ENCODE results near the gene ZNF700.
"Not testable (repeated sequence)": the region's sequence is repeated elsewhere in the genome, so short reads cannot be mapped to it uniquely, and the experiment has no call there.

The ZNF700 gene

GRCh38 chr19:11941361-11941887 is 16.5 kb downstream of the ZNF700 start:
- not testable (repeated sequence) for DNase-seq (ENCODE audit: low read depth)

- no peak for DNase-seq (ENCODE audit: low read depth)
Measured at GRCh38 chr19:11942008-11942842, 17.3 kb downstream of the ZNF700 start.

- no peak for DNase-seq (ENCODE audit: low read depth)
Measured at GRCh38 chr19:11942843-11943108, 17.9 kb downstream of the ZNF700 start.

GRCh38 chr19:11944656-11945055 is 19.7 kb downstream of the ZNF700 start:
- no peak for DNase-seq (ENCODE audit: low read depth)

- DNase-seq (ENCODE audit: low read depth) = no peak
Measured at GRCh38 chr19:11948646-11949045, 23.7 kb downstream of the ZNF700 start.

GRCh38 chr19:11949201-11949600 is 24.3 kb downstream of the ZNF700 start:
- no peak for DNase-seq (ENCODE audit: low read depth)

GRCh38 chr19:11949614-11950080 is 24.7 kb downstream of the ZNF700 start:
- not testable (repeated sequence) for DNase-seq (ENCODE audit: low read depth)

GRCh38 chr19:11950312-11950711 is 25.4 kb downstream of the ZNF700 start:
- no peak for DNase-seq (ENCODE audit: low read depth)

- DNase-seq (ENCODE audit: low read depth) = peak; percentile 59
Measured at GRCh38 chr19:11963566-11964355, 38.9 kb downstream of the ZNF700 start.

- DNase-seq (ENCODE audit: low read depth) = no peak
Measured at GRCh38 chr19:11964496-11964857, 39.6 kb downstream of the ZNF700 start.

GRCh38 chr19:11964858-11965645 is 40.1 kb downstream of the ZNF700 start, which contains the start of gene ZNF763:
ZNF763 (plus strand) TSS chr19:11965040; CDS start chr19:11965209, 169 bp downstream.
- DNase-seq (ENCODE audit: low read depth) = peak; percentile 74

GRCh38 chr19:11970174-11970573 is 45.3 kb downstream of the ZNF700 start:
- no peak for DNase-seq (ENCODE audit: low read depth)

- DNase-seq (ENCODE audit: low read depth) = no peak
Measured at GRCh38 chr19:11971041-11971440, 46.1 kb downstream of the ZNF700 start.

GRCh38 chr19:11973019-11973810 is 48.3 kb downstream of the ZNF700 start:
- no peak for DNase-seq (ENCODE audit: low read depth)

GRCh38 chr19:11978492-11979100 is 53.7 kb downstream of the ZNF700 start:
- DNase-seq (ENCODE audit: low read depth) = no peak

GRCh38 chr19:11979527-11979926 is 54.6 kb downstream of the ZNF700 start:
- DNase-seq (ENCODE audit: low read depth) = no peak

GRCh38 chr19:11982526-11982925 is 57.6 kb downstream of the ZNF700 start:
- DNase-seq (ENCODE audit: low read depth) = no peak

- no peak for DNase-seq (ENCODE audit: low read depth)
Measured at GRCh38 chr19:11984986-11985385, 60.1 kb downstream of the ZNF700 start.

GRCh38 chr19:11986754-11987153 is 61.8 kb downstream of the ZNF700 start:
- DNase-seq (ENCODE audit: low read depth) = no peak

- DNase-seq (ENCODE audit: low read depth) = peak; percentile 87
Measured at GRCh38 chr19:11987405-11988281, 62.7 kb downstream of the ZNF700 start.
